ENCODE data around the gene LYSMD4.

LYSMD4 gene

GRCh38 chr15:99707473-99708270 lies 25.6 kb downstream of the LYSMD4 start:
- DNase-seq (ENCODE audit: extremely low read depth, low read depth) = peak; percentile 65
- H3K4me3 ChIP-seq (replicated peaks; ENCODE audit: low read depth, low read length) = 0 out of 2 replicates have a peak overlapping the region, but pooled peaks have one; percentile 10

GRCh38 chr15:99706557-99707303 lies 26.5 kb downstream of the LYSMD4 start:
- no peak for TF ChIP-seq CTCF (IDR thresholded peaks at IDR 0.05; ENCODE audit: low read depth, low read length, missing control alignments)

More at GRCh38 chr15:99707473-99708270, 25.6 kb downstream of the LYSMD4 start:
- TF ChIP-seq CTCF (IDR thresholded peaks at IDR 0.05; ENCODE audit: low read depth, low read length, missing control alignments) = no peak

GRCh38 chr15:99704444-99704838 lies 28.8 kb downstream of the LYSMD4 start:
- peak; percentile 87 for DNase-seq (ENCODE audit: extremely low read depth, low read depth)
- no peak overlapping the region for H3K4me3 ChIP-seq (replicated peaks; ENCODE audit: low read depth, low read length)
- peak; percentile 65 for TF ChIP-seq CTCF (IDR thresholded peaks at IDR 0.05; ENCODE audit: low read depth, low read length, missing control alignments)

More at GRCh38 chr15:99706557-99707303, 26.5 kb downstream of the LYSMD4 start:
- no peak for DNase-seq (ENCODE audit: extremely low read depth, low read depth)
- H3K4me3 ChIP-seq (replicated peaks; ENCODE audit: low read depth, low read length) = 0 out of 2 replicates have a peak overlapping the region, but pooled peaks have one; percentile 10

- TF ChIP-seq CTCF (IDR thresholded peaks at IDR 0.05; ENCODE audit: low read depth, low read length, missing control alignments) = peak; percentile 50
- H3K4me3 ChIP-seq (replicated peaks; ENCODE audit: low read depth, low read length) = no peak overlapping the region
- peak; percentile 77 for DNase-seq (ENCODE audit: extremely low read depth, low read depth)
Observed at GRCh38 chr15:99703603-99704443, 29.4 kb downstream of the LYSMD4 start.

GRCh38 chr15:99702895-99703602 lies 30.2 kb downstream of the LYSMD4 start:
- no peak for TF ChIP-seq CTCF (IDR thresholded peaks at IDR 0.05; ENCODE audit: low read depth, low read length, missing control alignments)
- no peak for DNase-seq (ENCODE audit: extremely low read depth, low read depth)
- no peak overlapping the region for H3K4me3 ChIP-seq (replicated peaks; ENCODE audit: low read depth, low read length)

- no peak for TF ChIP-seq CTCF (IDR thresholded peaks at IDR 0.05; ENCODE audit: low read depth, low read length, missing control alignments)
- DNase-seq (ENCODE audit: extremely low read depth, low read depth) = no peak
- H3K4me3 ChIP-seq (replicated peaks; ENCODE audit: low read depth, low read length) = no peak overlapping the region
Observed at GRCh38 chr15:99696096-99696495, 37.1 kb downstream of the LYSMD4 start.

All from HFF-Myc (cell line).